H9 (cell line): ENCODE results near the gene PLXNA4. TPM values are rescaled to one million over a fixed set of nuclear protein-coding genes. Genes with fewer than 3 reads are reported as not detected.

ENCODE experiments used
- DNase-seq: peaks from one replicate; pipeline ENCODE4 v3.0.0-alpha.2; 2017
- H2AFZ ChIP-seq: one replicate; pipeline ENCODE4 v1.6.1; 2013; ENCODE audit warnings: mild to moderate bottlenecking, low read length, control low read depth, moderate library complexity
- H2AK5ac ChIP-seq: 2 replicates; pipeline ENCODE4 v1.6.1; 2013; ENCODE audit warnings: low read length, control low read depth, mixed read lengths; ENCODE audit not compliant: insufficient read length
- H2BK120ac ChIP-seq: one replicate; pipeline ENCODE4 v1.6.1; 2013; ENCODE audit warnings: low read depth, mild to moderate bottlenecking, low read length, control low read depth, inconsistent platforms; ENCODE audit not compliant: poor library complexity, severe bottlenecking
- H2BK12ac ChIP-seq: 2 replicates; pipeline ENCODE4 v1.6.1; 2013; ENCODE audit warnings: low read length, control low read depth, mixed read lengths, low read depth; ENCODE audit not compliant: insufficient read length
- H2BK15ac ChIP-seq: 2 replicates; pipeline ENCODE4 v1.6.1; 2013; ENCODE audit warnings: low read depth, low read length, control low read depth
- H2BK20ac ChIP-seq: one replicate; pipeline ENCODE4 v1.6.1; 2013; ENCODE audit warnings: low read depth, mild to moderate bottlenecking, low read length, control low read depth, inconsistent platforms; ENCODE audit not compliant: poor library complexity, severe bottlenecking
- H2BK5ac ChIP-seq: 2 replicates; pipeline ENCODE4 v1.6.1; 2013; ENCODE audit warnings: low read length, control low read depth, mixed read lengths; ENCODE audit not compliant: insufficient read length
- H3K14ac ChIP-seq: 2 replicates; pipeline ENCODE4 v1.6.1; 2013; ENCODE audit warnings: low read length, control low read depth; ENCODE audit not compliant: insufficient read depth
- H3K18ac ChIP-seq: 2 replicates; pipeline ENCODE4 v1.6.1; 2013; ENCODE audit warnings: low read depth, mild to moderate bottlenecking, mixed read lengths, low read length, control low read depth; ENCODE audit not compliant: insufficient read length
- H3K23ac ChIP-seq: 2 replicates; pipeline ENCODE4 v1.6.1; 2013; ENCODE audit warnings: low read length, control low read depth, mixed read lengths, low read depth; ENCODE audit not compliant: insufficient read length
- H3K23me2 ChIP-seq: 2 replicates; pipeline ENCODE4 v1.6.1; 2013; ENCODE audit warnings: low read depth, mild to moderate bottlenecking, mixed read lengths, low read length, control low read depth; ENCODE audit not compliant: insufficient read length, poor library complexity, severe bottlenecking
- H3K27ac ChIP-seq: 2 replicates; pipeline ENCODE4 v1.5.1; 2013; ENCODE audit warnings: low read length, control low read depth, mixed read lengths, low read depth; ENCODE audit not compliant: insufficient read length
- H3K27me3 ChIP-seq: 2 replicates; pipeline ENCODE4 v1.6.1; 2013; ENCODE audit warnings: low read length, control low read depth, inconsistent platforms; ENCODE audit not compliant: insufficient read depth
- H3K4ac ChIP-seq: 2 replicates; pipeline ENCODE4 v1.6.1; 2013; ENCODE audit warnings: low read depth, mild to moderate bottlenecking, control low read depth, inconsistent platforms, low read length, moderate library complexity
- H3K4me1 ChIP-seq: 2 replicates; pipeline ENCODE4 v1.6.1; 2013; ENCODE audit warnings: low read length, control low read depth, inconsistent platforms; ENCODE audit not compliant: insufficient read depth
- H3K4me2 ChIP-seq: 2 replicates; pipeline ENCODE4 v1.6.1; 2013; ENCODE audit warnings: low read length, control low read depth, mixed read lengths; ENCODE audit not compliant: insufficient read length, insufficient read depth
- H3K56ac ChIP-seq: 2 replicates; pipeline ENCODE4 v1.6.1; 2013; ENCODE audit warnings: low read depth, mild to moderate bottlenecking, mixed read lengths, low read length, control low read depth; ENCODE audit not compliant: insufficient read length
- H3K79me1 ChIP-seq: 2 replicates; pipeline ENCODE4 v1.6.1; 2013; ENCODE audit warnings: low read depth, mild to moderate bottlenecking, moderate library complexity, low read length, control low read depth, inconsistent platforms; ENCODE audit not compliant: insufficient read depth, poor library complexity, severe bottlenecking
- H3K79me2 ChIP-seq: 2 replicates; pipeline ENCODE4 v1.6.1; 2013; ENCODE audit warnings: low read length, control low read depth, inconsistent platforms; ENCODE audit not compliant: insufficient read depth
- H3K9ac ChIP-seq: 2 replicates; pipeline ENCODE4 v1.6.1; 2013; ENCODE audit warnings: low read length, control low read depth, mixed read lengths; ENCODE audit not compliant: insufficient read length; ENCODE audit errors: extremely low read depth
- H3K9me3 ChIP-seq: one replicate; pipeline ENCODE4 v1.6.1; 2013; ENCODE audit warnings: low read depth, low read length, inconsistent platforms; ENCODE audit not compliant: control insufficient read depth
- H3T11ph ChIP-seq: one replicate; pipeline ENCODE4 v1.6.1; 2013; ENCODE audit warnings: mild to moderate bottlenecking, low read length, control low read depth, inconsistent platforms
- H4K20me1 ChIP-seq: one replicate; pipeline ENCODE4 v1.6.1; 2013; ENCODE audit not compliant: control insufficient read depth, insufficient read length, insufficient read depth
- H4K5ac ChIP-seq: 2 replicates; pipeline ENCODE4 v1.6.1; 2013; ENCODE audit warnings: low read depth, mild to moderate bottlenecking, mixed read lengths, low read length, control low read depth; ENCODE audit not compliant: insufficient read length
- H4K8ac ChIP-seq: replicated peaks from 2 replicates; pipeline ENCODE4 v1.6.1; 2013; ENCODE audit warnings: low read length, control low read depth, mixed read lengths, low read depth; ENCODE audit not compliant: insufficient read length
- H4K91ac ChIP-seq: 2 replicates; pipeline ENCODE4 v1.6.1; 2013; ENCODE audit warnings: low read depth, mild to moderate bottlenecking, moderate library complexity, mixed read lengths, low read length, control low read depth; ENCODE audit not compliant: insufficient read length
- H3K27ac Mint-ChIP-seq, 3 experiments: 2 replicates in 2 of 3; 3 replicates in 1 of 3; pipeline ENCODE4 v1.8.0; 2020 to 2021; ENCODE audit warnings: mixed read lengths in 3 of 3, mild to moderate bottlenecking in 1 of 3, moderate library complexity in 1 of 3
- H3K27me3 Mint-ChIP-seq: 2 replicates; pipeline ENCODE4 v1.8.0; 2021; ENCODE audit warnings: low read depth, mild to moderate bottlenecking, moderate library complexity, mixed read lengths
- H3K36me3 Mint-ChIP-seq, 3 experiments: 2 replicates in 2 of 3; 3 replicates in 1 of 3; pipeline ENCODE4 v1.8.0; 2020 to 2021; ENCODE audit warnings: low read depth in 3 of 3, mixed read lengths in 3 of 3; ENCODE audit not compliant: insufficient read depth in 1 of 3
- H3K4me1 Mint-ChIP-seq, 2 experiments: 2 replicates each; pipeline ENCODE4 v1.8.0; 2020; ENCODE audit warnings: mixed read lengths in 2 of 2
- H3K4me3 Mint-ChIP-seq, 2 experiments: 2 replicates in 1 of 2; 3 replicates in 1 of 2; pipeline ENCODE4 v1.8.0; 2020 to 2021; ENCODE audit warnings: mild to moderate bottlenecking in 2 of 2, mixed read lengths in 2 of 2, moderate library complexity in 1 of 2
- H3K9me3 Mint-ChIP-seq, 2 experiments: 2 replicates in 1 of 2; 3 replicates in 1 of 2; pipeline ENCODE4 v1.8.0; 2020; ENCODE audit warnings: mild to moderate bottlenecking in 2 of 2, mixed read lengths in 2 of 2, moderate library complexity in 1 of 2
- CTCF ChIP-seq: fragments of 200-600 bp; sonication (generic); conservative IDR thresholded peaks from 3 replicates; pipeline ENCODE4 v1.8.0; 2021; ENCODE audit warnings: antibody characterized with exemption, mild to moderate bottlenecking
- WGBS: extraction: QIAGEN DNeasy Blood & Tissue Kit; methylation state at CpG from one replicate; pipeline ENCODE4 v1.1.7; 2013; ENCODE audit warnings: missing lambda C conversion rate, low lambda C conversion rate, mixed read lengths; ENCODE audit not compliant: insufficient read length; ENCODE audit errors: extremely low coverage; 5-methylcytosine and 5-hydroxymethylcytosine counted together
- total RNA-seq: library from RNA; stranded (reverse); gene quantifications from 2 replicates; pipeline ENCODE4 v1.2.1, GENCODE V29; 2021

Gene PLXNA4
- total RNA-seq, 1 experiment from 2014 or later, result 0.35 TPM

DNA sequence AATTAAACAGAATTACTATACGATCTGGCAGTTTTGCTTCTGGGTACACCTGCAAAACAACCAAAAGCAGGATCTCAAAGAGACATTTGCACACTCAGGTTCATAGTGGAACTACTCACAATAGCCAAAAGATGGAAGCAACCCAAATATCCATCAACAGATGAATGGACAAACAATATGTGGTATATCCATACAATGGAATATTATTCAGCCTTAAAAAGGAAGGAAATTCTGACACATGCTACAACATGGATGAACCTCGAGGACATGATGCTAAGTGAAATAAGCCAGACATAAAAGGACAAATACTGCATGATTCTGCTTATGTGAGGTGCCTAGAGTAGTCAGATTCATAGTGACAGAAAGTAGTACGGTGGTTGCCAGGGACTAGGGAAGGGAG is 330.7 kb downstream of the PLXNA4 start:
- H3K23ac ChIP-seq, result no peak overlapping the region
- no peaks in the 10 kb centered on the region for H3K79me1 ChIP-seq
- Mint-ChIP-seq H3K36me3 (peaks cover 0 to 15% (median 4%) of the 10 kb centered on the region in 3 experiments; a peak in 3 of 7 replicates), H3K27me3 (peaks cover 10% of the 10 kb centered on the region), H3K4me3 (no peak overlapping the region; a peak in 1 of 5 replicates), H3K4me1 (peaks cover 19 to 20% of the 10 kb centered on the region in 2 experiments), H3K27ac (no peak overlapping the region), H3K9me3 (peaks cover 12 to 13% of the 10 kb centered on the region in 2 experiments)
- no peaks in the 10 kb centered on the region for H3K27me3 ChIP-seq
- H3K4me1 ChIP-seq, result no peaks in the 10 kb centered on the region; the same call in 1 of the 2 replicates
- H4K91ac ChIP-seq, result no peak overlapping the region
- H4K20me1 ChIP-seq, result no peaks in the 10 kb centered on the region
- H2BK15ac ChIP-seq, result no peak overlapping the region
- H3K27ac ChIP-seq, result no peak overlapping the region
- H3T11ph ChIP-seq, result no peak overlapping the region
- no peak overlapping the region for H3K4ac ChIP-seq
- H3K9me3 ChIP-seq, result no peaks in the 10 kb centered on the region
- no peak for TF ChIP-seq CTCF
- no peak overlapping the region for H3K18ac ChIP-seq
- H2AK5ac ChIP-seq, result no peak overlapping the region
- no peak overlapping the region for H2BK20ac ChIP-seq
- no peak overlapping the region for H3K4me2 ChIP-seq
- no peak overlapping the region for H2AFZ ChIP-seq
- no peak overlapping the region for H3K9ac ChIP-seq
- H3K14ac ChIP-seq, result no peak overlapping the region
- no peak overlapping the region for H2BK12ac ChIP-seq
- no peak overlapping the region for H4K8ac ChIP-seq
- H4K5ac ChIP-seq, result no peak overlapping the region
- no peak for DNase-seq
- H3K79me2 ChIP-seq, result no peaks in the 10 kb centered on the region
- no peaks in the 10 kb centered on the region for H3K23me2 ChIP-seq
- no peak overlapping the region for H2BK120ac ChIP-seq
- no peak overlapping the region for H3K56ac ChIP-seq
- no CpG with 5 or more reads among the region's 3 CpGs for WGBS
- no peak overlapping the region for H2BK5ac ChIP-seq
